ENCODE data around the gene MAGEA4.

MAGEA4 gene

DNA sequence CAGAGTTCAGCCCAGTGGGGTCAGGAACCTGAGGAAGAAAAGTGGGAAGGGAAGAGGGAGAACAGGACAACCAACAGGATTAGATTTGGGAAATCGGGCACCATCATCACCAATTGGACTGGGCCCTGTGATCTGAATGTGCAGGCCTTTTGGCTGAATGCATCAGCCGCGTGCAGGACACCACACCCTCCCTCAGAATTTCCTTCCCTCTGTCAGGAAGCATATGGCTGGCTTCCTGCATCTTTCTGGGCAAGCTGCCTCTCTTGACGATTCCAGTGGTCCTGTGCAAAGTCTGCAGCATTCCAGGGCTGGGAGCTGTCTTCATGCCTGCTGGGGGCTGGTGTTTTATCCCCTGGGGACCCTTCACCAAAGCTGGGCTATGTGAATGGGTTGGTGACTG is 16.4 kb downstream of the MAGEA4 start:
- DNase-seq = no peak

DNA sequence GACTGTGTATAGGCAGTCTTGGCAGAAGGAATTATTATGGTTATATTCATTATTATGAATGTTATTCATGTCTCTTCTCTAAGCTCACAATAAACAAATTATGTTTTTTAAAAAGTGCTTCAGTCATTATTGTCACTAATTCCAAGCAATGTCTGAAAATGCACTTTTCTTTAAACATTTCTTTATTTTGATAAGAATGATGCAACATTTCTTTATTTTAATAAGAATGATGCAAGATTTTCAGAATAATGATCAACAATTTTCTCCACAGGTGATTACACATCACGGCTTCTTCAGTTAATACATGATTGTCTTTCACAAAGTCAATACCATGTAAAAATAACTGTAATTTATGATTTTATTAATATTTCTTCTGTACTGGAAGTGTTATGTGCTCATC is 22.7 kb downstream of the MAGEA4 start:
- no peak for DNase-seq

DNA sequence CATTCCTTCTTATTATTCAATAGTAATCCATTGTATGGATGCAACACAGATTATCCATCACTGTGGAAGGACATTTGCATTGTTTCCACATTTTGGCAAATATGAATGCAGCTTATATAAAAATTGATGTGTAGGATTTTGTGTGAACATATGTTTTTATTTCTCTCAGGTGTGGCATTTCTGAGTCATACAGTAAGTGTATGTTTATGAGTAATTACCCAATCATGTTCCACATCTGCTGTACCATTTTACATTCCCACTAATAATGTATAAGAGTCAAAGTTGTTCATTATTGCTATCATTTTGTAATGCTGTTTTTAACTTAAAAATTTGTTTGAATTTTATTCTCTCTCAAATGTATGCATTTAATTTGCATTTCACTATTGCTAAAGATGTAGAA is 25.5 kb downstream of the MAGEA4 start:
- no peak for DNase-seq

DNA sequence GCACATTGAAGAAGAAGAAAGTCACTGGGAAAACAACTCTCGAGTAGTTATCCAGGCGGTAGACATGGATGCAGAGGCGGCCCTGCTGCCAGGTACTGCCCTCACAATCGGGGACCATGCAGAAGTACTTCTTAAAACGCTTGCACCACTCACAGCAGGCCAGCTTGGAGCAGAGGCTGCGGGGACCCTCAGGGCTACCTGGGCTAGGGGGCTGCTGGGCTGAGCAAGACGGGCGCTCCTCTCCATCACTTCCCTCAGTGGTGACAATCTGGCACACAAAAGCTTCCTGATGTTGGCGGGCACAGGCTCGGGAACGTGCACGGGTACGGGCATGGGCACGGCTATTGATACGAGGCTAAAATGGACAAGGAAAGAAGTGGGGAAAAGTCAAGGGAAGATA is 42.0 kb downstream of the MAGEA4 start:
- no peak for DNase-seq

DNA sequence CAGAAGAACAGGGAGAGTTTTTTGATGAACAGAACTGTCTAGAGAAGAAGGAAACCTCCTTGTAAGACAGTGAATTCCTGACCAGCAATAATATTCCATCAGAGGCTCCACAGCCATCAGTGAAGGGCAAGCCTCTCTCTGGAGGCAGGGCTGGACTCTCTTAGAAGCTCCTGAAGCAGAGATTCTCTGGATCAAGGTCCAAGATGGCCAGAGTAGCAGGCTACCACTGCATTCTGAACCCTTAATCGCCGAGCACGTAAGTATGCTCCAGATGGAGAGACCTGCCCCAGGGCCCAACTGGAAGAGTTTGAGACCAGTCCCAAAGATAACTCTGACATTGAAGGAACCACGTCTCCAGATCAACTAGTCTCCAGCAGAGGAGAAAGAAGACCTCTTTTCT is 45.4 kb downstream of the MAGEA4 start:
- no peak for DNase-seq

DNA sequence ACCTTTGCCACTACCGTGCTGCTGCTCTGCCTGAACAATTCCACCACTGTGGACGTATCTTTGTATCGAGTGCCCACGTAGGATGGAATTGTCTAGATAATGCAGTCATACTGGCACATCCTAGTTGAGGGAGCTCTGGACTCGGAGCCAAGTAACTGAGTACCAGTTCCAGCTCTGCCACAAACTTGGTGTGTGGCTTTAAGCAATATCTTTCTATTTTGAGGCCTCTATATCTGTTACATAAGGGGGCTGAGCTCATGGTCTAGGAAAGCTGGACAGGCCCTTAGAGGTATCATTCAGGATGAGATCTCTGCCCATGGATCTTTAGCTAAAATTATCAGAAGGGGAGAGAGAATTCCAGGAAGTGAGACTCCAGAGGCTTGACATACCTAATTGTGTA is 49.3 kb downstream of the MAGEA4 start:
- no peak for DNase-seq

DNA sequence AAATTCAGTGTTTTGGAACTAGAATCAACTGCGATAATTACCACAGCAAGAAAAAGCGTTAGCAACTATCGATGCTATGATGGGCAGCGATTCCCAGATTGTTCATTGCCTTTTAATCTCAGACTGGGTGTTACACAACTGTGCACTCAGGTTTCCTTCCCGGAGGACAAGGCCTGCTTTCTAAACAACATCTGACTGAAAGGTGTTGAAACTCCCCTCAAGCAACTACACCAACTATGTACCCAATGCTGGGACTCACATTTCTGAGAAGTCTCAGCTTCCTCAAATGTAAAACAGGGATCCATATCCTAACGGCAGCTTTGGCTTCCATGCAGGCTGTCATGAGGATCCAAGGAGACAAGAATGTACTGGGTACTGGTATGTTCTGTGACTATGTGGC is 53.5 kb downstream of the MAGEA4 start:
- no peak for DNase-seq

DNA sequence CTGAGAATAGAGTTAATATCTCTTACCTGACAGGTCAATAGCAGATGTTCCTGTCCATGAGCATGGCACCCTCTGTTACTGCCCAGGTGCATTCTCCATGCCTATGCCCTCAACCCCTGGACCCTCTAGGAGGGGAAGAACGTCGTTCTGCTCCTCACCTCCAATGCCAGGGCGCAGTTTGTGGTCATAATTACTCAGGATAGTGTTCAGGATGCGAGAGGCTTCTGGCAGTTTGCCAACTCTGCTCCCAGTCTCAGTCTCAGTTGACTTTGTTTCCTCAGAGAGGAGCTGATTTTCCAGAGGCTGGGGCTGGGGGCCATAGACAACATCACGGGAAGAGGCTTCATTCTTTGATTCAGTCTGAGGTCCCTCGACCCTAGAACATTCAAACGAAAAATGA is 57.3 kb downstream of the MAGEA4 start:
- DNase-seq = no peak

DNA sequence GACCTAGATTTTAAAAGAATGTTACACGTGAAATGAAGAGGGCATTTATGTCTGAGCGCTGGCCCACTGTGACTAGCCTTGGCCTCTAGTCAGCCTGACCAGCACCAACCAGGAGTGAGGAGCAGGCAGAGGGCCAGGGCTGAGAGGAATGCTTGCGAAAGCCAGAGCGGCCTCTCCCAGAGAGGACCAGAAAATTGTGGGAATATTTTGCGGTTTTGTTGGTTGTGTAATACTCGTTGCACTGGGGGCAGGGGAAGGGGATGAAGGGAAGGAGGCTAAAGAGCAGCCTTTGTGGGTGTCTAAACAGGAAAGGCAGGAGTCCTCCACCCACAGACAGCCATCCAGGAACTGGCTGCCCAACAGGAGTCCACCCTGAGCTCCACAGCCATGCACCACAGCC is 58.0 kb downstream of the MAGEA4 start:
- DNase-seq = no peak

DNA sequence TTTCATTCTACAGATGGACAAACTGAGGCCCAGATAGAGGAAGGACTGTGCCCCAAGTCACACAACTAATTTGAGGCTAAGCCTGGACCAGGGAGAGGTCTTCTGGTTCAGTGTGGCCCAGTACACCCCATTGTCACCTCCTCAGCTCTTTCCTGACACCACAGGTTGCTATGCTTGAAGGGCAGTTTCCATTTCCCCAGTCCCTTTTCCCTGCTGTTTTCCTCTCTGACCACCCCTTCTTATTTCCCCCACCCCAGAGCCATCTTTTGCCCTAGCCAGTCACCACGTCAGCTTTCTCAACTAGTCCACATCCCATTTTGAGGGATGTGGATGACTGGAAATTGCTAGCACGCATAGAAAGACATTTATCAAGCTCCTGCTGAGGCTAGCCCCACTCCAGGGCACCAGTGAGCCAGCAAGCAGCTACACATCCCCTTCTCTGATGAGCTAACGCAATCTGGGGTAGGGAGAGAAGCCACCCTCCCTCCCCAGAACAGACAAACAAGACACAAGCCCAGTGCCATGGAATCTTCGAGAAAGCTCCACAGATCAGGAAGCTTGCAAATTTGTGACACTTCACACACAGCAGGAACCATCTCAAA is 60.5 kb downstream of the MAGEA4 start:
- no peak for DNase-seq

DNA sequence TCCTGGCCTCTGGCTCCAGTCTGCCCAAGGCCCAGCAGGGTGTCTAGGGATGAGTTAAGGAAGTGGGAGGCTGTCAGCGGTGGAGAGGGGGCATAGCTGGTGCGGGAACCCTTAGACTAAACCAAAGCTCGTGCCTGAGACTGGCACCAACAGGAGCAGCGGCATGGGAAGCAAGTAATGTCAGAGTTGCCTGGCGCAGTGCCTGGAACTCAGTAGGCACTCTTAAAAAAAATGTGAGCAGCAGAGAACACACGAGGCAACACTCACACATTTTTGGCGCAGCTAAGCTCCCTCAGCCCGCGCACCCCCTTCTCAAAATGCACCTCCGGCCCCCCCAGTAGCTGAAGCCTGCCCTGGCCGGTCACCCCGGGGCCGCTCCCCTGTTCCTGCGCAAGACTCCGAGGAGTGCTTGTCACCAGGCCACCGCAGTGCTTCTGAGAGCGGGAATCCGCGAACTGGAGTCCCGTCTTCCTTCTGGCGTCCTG is 61.2 kb downstream of the MAGEA4 start:
- no peak for DNase-seq

Measured in right kidney (tissue), 1 donor.